Endothelial cell (in vitro differentiated cells): Measurements from ENCODE around the gene MBNL1. TPM values are rescaled to one million over a fixed set of nuclear protein-coding genes. Genes with fewer than 3 reads are reported as not detected.
A peak's percentile ranks its signal among the peaks of the same experiment; 100 is the strongest.

ENCODE experiments used
- DNase-seq: peaks from one replicate; pipeline ENCODE4 v3.0.0; 2021; ENCODE audit warnings: low spot score
- H3K27ac Mint-ChIP-seq: one replicate; pipeline ENCODE4 v1.8.0; 2021; ENCODE audit warnings: mixed read lengths, inconsistent platforms; ENCODE audit not compliant: unreplicated experiment
- H3K27me3 Mint-ChIP-seq: one replicate; pipeline ENCODE4 v1.8.0; 2021; ENCODE audit warnings: mild to moderate bottlenecking, moderate library complexity, mixed read lengths, inconsistent platforms; ENCODE audit not compliant: unreplicated experiment
- H3K36me3 Mint-ChIP-seq: one replicate; pipeline ENCODE4 v1.8.0; 2021; ENCODE audit warnings: mild to moderate bottlenecking, low read depth, mixed read lengths, inconsistent platforms; ENCODE audit not compliant: unreplicated experiment
- H3K4me1 Mint-ChIP-seq: one replicate; pipeline ENCODE4 v1.8.0; 2021; ENCODE audit warnings: mild to moderate bottlenecking, mixed read lengths, inconsistent platforms; ENCODE audit not compliant: unreplicated experiment
- H3K4me3 Mint-ChIP-seq: one replicate; pipeline ENCODE4 v1.8.0; 2021; ENCODE audit warnings: mild to moderate bottlenecking, mixed read lengths, inconsistent platforms; ENCODE audit not compliant: unreplicated experiment
- H3K9me3 Mint-ChIP-seq: one replicate; pipeline ENCODE4 v1.8.0; 2021; ENCODE audit warnings: mixed read lengths, inconsistent platforms; ENCODE audit not compliant: unreplicated experiment
- CTCF ChIP-seq: fragments of 200-600 bp; sonication (generic); IDR thresholded peaks from one replicate; pipeline ENCODE4 v1.5.0; 2021; ENCODE audit warnings: antibody characterized with exemption; ENCODE audit not compliant: unreplicated experiment
- total RNA-seq: library from RNA; stranded (reverse); fragmentation: NEBNext Ultra II Directional; extraction: Animal tissue kit (Norgen Biotek cat#: 25700); gene quantifications from one replicate; pipeline ENCODE4 v1.2.1, GENCODE V29; 2021; ENCODE audit not compliant: unreplicated experiment

MBNL1 gene
- total RNA-seq, 1 donor from 2014 or later, result 54.1 TPM

- DNase-seq, result no peak
- H3K27ac Mint-ChIP-seq, result peak overlapping the region; percentile 90
- TF ChIP-seq CTCF, result no peak
- peak overlapping the region; percentile 99 for H3K4me3 Mint-ChIP-seq
- peaks cover 2% of the 10 kb centered on the region for H3K27me3 Mint-ChIP-seq
- no peaks in the 10 kb centered on the region for H3K36me3 Mint-ChIP-seq
- peaks cover 36% of the 10 kb centered on the region for H3K4me1 Mint-ChIP-seq
- no peaks in the 10 kb centered on the region for H3K9me3 Mint-ChIP-seq
Measured at GRCh38 chr3:152269831-152270734, 1.4 kb downstream of the MBNL1 start.

GRCh38 chr3:152270937-152271336, 2.2 kb downstream of the MBNL1 start:
- TF ChIP-seq CTCF, result no peak
- Mint-ChIP-seq H3K9me3 (no peaks in the 10 kb centered on the region), H3K27ac (no peak overlapping the region), H3K27me3 (peaks cover 2% of the 10 kb centered on the region), H3K4me1 (peaks cover 36% of the 10 kb centered on the region), H3K4me3 (peak overlapping the region; percentile 99), H3K36me3 (no peaks in the 10 kb centered on the region)
- no peak for DNase-seq

GRCh38 chr3:152271501-152272236, 2.9 kb downstream of the MBNL1 start:
- H3K4me1 Mint-ChIP-seq, result peaks cover 40% of the 10 kb centered on the region
- H3K27me3 Mint-ChIP-seq, result peaks cover 2% of the 10 kb centered on the region
- H3K36me3 Mint-ChIP-seq, result no peaks in the 10 kb centered on the region
- no peaks in the 10 kb centered on the region for H3K9me3 Mint-ChIP-seq
- no peak for TF ChIP-seq CTCF
- no peak overlapping the region for H3K4me3 Mint-ChIP-seq
- H3K27ac Mint-ChIP-seq, result no peak overlapping the region
- DNase-seq, result no peak

- no peak for DNase-seq
- H3K9me3 Mint-ChIP-seq, result no peaks in the 10 kb centered on the region
- peaks cover 35% of the 10 kb centered on the region for H3K4me1 Mint-ChIP-seq
- no peak overlapping the region for H3K4me3 Mint-ChIP-seq
- no peaks in the 10 kb centered on the region for H3K27me3 Mint-ChIP-seq
- no peak for TF ChIP-seq CTCF
- H3K27ac Mint-ChIP-seq, result no peak overlapping the region
- no peaks in the 10 kb centered on the region for H3K36me3 Mint-ChIP-seq
Measured at GRCh38 chr3:152272771-152273242, 4.1 kb downstream of the MBNL1 start.
